ENCODE data around the gene HS6ST3.

HS6ST3 gene

GRCh38 chr13:96540670-96541069 lies 450.8 kb downstream of the HS6ST3 start:
- Histone ChIP-seq H3K36me3 (replicated peaks; ENCODE audit: low read depth, low read length) (no peaks in the 10 kb centered on the region), H3K9ac (ENCODE audit: low read length) (no peak overlapping the region), H4K20me1 (ENCODE audit: insufficient read depth, low read length) (no peaks in the 10 kb centered on the region), H2AFZ (ENCODE audit: low read depth, low read length) (no peak overlapping the region), H3K27ac (ENCODE audit: low read length) (no peak overlapping the region), H3K79me2 (ENCODE audit: low read length) (no peaks in the 10 kb centered on the region), H3K4me3 (ENCODE audit: low read length) (no peak overlapping the region), H3K27me3 (ENCODE audit: low read depth, low read length) (no peaks in the 10 kb centered on the region), H3K4me2 (ENCODE audit: low read length) (no peak overlapping the region), H3K9me3 (ENCODE audit: insufficient read depth, low read length) (no peaks in the 10 kb centered on the region), H3K4me1 (ENCODE audit: low read length) (peaks cover 13% of the 10 kb centered on the region)
- TF ChIP-seq, protein P1, sequence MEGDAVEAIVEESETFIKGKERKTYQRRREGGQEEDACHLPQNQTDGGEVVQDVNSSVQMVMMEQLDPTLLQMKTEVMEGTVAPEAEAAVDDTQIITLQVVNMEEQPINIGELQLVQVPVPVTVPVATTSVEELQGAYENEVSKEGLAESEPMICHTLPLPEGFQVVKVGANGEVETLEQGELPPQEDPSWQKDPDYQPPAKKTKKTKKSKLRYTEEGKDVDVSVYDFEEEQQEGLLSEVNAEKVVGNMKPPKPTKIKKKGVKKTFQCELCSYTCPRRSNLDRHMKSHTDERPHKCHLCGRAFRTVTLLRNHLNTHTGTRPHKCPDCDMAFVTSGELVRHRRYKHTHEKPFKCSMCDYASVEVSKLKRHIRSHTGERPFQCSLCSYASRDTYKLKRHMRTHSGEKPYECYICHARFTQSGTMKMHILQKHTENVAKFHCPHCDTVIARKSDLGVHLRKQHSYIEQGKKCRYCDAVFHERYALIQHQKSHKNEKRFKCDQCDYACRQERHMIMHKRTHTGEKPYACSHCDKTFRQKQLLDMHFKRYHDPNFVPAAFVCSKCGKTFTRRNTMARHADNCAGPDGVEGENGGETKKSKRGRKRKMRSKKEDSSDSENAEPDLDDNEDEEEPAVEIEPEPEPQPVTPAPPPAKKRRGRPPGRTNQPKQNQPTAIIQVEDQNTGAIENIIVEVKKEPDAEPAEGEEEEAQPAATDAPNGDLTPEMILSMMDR (IDR thresholded peaks at IDR 0.05; ENCODE audit: low read depth, low read length), result no peak
- TF ChIP-seq EZH2phosphoT487 (IDR thresholded peaks at IDR 0.05; ENCODE audit: low read depth), result no peak

GRCh38 chr13:96542986-96543385 lies 453.1 kb downstream of the HS6ST3 start:
- Histone ChIP-seq H3K79me2 (ENCODE audit: low read length) (no peaks in the 10 kb centered on the region), H3K36me3 (replicated peaks; ENCODE audit: low read depth, low read length) (no peaks in the 10 kb centered on the region), H3K27me3 (ENCODE audit: low read depth, low read length) (no peaks in the 10 kb centered on the region), H3K4me2 (ENCODE audit: low read length) (no peak overlapping the region), H3K27ac (ENCODE audit: low read length) (no peak overlapping the region), H3K4me3 (ENCODE audit: low read length) (no peak overlapping the region), H2AFZ (ENCODE audit: low read depth, low read length) (no peak overlapping the region), H4K20me1 (ENCODE audit: insufficient read depth, low read length) (no peaks in the 10 kb centered on the region), H3K4me1 (ENCODE audit: low read length) (peaks cover 13% of the 10 kb centered on the region), H3K9me3 (ENCODE audit: insufficient read depth, low read length) (no peaks in the 10 kb centered on the region), H3K9ac (ENCODE audit: low read length) (no peak overlapping the region)
- TF ChIP-seq, protein P1 (IDR thresholded peaks at IDR 0.05; ENCODE audit: low read depth, low read length), result no peak
- no peak for TF ChIP-seq EZH2phosphoT487 (IDR thresholded peaks at IDR 0.05; ENCODE audit: low read depth)

DNA sequence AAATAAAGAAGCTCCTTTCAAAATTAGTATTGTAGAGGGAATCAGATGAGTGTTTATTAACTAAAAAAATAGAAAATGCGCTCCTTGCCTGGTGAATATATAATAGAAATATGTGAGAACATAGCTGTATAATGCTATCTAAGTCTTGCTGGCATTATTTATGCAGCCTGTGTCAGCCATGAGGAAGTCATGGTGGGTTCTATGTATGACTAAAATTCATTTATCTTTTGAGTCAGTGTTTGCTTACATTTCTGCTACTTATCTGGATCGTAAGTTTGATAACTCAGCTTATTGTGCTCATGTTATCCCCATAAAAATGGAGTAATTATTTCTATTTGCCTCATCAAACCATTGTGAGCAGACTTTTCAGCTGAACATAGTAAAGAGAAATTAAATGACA lies 455.1 kb downstream of the HS6ST3 start:
- Histone ChIP-seq H4K20me1 (ENCODE audit: insufficient read depth, low read length) (no peaks in the 10 kb centered on the region), H3K4me2 (ENCODE audit: low read length) (peak overlapping the region; percentile 20; the same call in 1 of the 2 replicates), H3K4me1 (ENCODE audit: low read length) (peaks cover 13% of the 10 kb centered on the region), H3K9ac (ENCODE audit: low read length) (no peak overlapping the region), H2AFZ (ENCODE audit: low read depth, low read length) (no peak overlapping the region), H3K79me2 (ENCODE audit: low read length) (no peaks in the 10 kb centered on the region), H3K9me3 (ENCODE audit: insufficient read depth, low read length) (no peaks in the 10 kb centered on the region), H3K27me3 (ENCODE audit: low read depth, low read length) (no peaks in the 10 kb centered on the region), H3K4me3 (ENCODE audit: low read length) (no peak overlapping the region), H3K36me3 (replicated peaks; ENCODE audit: low read depth, low read length) (no peaks in the 10 kb centered on the region), H3K27ac (ENCODE audit: low read length) (no peak overlapping the region)
- TF ChIP-seq, protein P1 (IDR thresholded peaks at IDR 0.05; ENCODE audit: low read depth, low read length), result no peak
- no peak for TF ChIP-seq EZH2phosphoT487 (IDR thresholded peaks at IDR 0.05; ENCODE audit: low read depth)

DNA sequence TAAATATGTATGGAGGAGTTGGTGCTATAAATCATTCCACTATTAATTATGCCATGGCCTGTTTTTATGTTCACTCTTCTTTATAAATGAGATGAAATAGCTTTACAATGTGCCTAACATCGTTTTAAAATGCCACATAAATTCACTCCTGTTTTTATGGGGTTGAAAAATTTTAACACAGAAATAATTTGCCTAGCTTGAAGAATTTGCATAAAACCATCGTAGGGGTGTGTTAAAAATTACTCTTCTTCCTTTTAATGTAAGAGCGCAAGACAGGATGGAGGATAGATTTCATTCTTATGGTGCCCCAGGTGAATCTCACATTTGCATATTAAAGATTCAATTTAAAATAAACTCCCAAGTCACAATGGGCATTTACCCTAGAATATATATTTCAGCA lies 456.6 kb downstream of the HS6ST3 start:
- no peak overlapping the region for H3K27ac ChIP-seq (ENCODE audit: low read length)
- H2AFZ ChIP-seq (ENCODE audit: low read depth, low read length), result no peak overlapping the region
- no peak overlapping the region for H3K4me2 ChIP-seq (ENCODE audit: low read length)
- no peak overlapping the region for H3K4me3 ChIP-seq (ENCODE audit: low read length)
- TF ChIP-seq EZH2phosphoT487 (IDR thresholded peaks at IDR 0.05; ENCODE audit: low read depth), result no peak
- TF ChIP-seq, protein P1 (IDR thresholded peaks at IDR 0.05; ENCODE audit: low read depth, low read length), result no peak
- no peaks in the 10 kb centered on the region for H3K79me2 ChIP-seq (ENCODE audit: low read length)
- H4K20me1 ChIP-seq (ENCODE audit: insufficient read depth, low read length), result no peaks in the 10 kb centered on the region
- H3K4me1 ChIP-seq (ENCODE audit: low read length), result peaks cover 9% of the 10 kb centered on the region
- no peaks in the 10 kb centered on the region for H3K27me3 ChIP-seq (ENCODE audit: low read depth, low read length)
- H3K36me3 ChIP-seq (replicated peaks; ENCODE audit: low read depth, low read length), result no peaks in the 10 kb centered on the region
- no peaks in the 10 kb centered on the region for H3K9me3 ChIP-seq (ENCODE audit: insufficient read depth, low read length)
- no peak overlapping the region for H3K9ac ChIP-seq (ENCODE audit: low read length)

All from OCI-LY3 (cell line).